Thyroid gland (tissue), 4 donors: ENCODE measurements around the gene DYNLRB2.

ENCODE experiments used
- CTCF ChIP-seq, 6 experiments: fragments of 200-600 bp in 3 of 6; fragments of 450-650 bp in 3 of 6; sonication (generic) in 3 of 6; IDR thresholded peaks; one replicate each; pipeline ENCODE4 v1.5.1; 2016 to 2019; ENCODE audit warnings: antibody characterized with exemption in 6 of 6, mild to moderate bottlenecking in 2 of 6, inconsistent platforms in 1 of 6, moderate library complexity in 1 of 6
- POLR2A ChIP-seq, 2 donors: fragments of 450-650 bp; IDR thresholded peaks; one replicate each; pipeline ENCODE4 v1.6.1; 2017; ENCODE audit warnings: antibody characterized with exemption in 2 of 2, mild to moderate bottlenecking in 2 of 2, moderate library complexity in 1 of 2

- no peak for TF ChIP-seq CTCF (IDR thresholded peaks at IDR 0.05)
- no peak for TF ChIP-seq POLR2A (IDR thresholded peaks at IDR 0.05)
These were observed 42.7 kb downstream of the DYNLRB2 start for GRCh38 chr16:80583466-80583865.
